ENCODE measurements around the gene SNF8.

Gene SNF8

DNA sequence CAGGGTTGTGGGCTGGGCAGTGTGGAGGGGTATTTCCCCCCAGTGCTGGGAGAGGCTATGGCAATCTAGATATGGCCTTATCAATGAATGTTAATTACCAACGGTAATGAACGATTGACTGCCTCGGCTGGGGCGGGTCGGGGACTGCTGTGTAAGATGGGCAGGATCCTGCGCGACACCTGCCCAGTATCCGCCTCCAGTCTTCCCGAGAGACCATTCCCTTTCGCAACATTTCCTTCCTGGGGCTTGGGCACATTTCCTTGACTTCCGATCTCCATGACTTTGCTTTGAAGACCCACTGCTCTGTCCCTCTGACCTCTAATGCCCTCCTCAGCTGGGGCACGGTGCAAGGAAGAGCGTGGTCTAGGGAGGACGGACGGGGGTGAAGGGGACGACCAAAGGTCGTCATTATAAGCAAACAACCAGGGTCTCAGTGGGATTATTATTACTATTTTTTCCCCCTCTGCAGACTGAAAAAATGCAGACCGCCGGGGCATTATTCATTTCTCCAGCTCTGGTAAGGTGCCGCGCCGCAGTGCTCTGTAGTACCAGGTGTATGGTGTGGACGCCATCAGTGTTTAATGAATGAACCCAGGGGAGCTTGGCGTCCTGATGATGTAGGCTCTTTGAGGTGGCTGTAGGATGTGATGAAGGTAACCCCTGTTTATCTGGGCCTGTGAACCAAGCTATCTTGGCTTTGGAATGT lies 51.5 kb downstream of the SNF8 start:
- DNase-seq (ENCODE audit: low read depth in 1 of 2, low spot score in 1 of 2) = no peak

DNA sequence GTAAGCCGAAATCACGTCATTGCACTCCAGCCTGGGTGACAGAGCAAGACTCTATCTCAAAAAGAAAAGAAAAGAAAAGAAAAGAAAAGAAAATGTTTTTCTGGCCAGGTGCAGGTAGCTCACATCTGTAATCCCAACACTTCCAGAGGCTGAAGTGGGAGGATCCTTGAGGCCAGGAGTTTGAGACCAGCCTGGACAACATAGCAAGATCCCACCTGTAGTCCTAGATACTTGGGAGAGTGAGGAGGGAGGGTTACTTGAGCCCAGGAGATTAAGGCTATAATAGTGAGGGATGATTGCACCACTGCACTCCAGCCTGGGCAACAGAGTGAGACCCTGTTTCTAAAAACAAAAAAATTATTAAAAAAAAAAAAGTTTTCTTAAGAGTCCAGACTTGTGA lies 54.6 kb downstream of the SNF8 start:
- DNase-seq (ENCODE audit: low read depth in 1 of 2, low spot score in 1 of 2) = no peak

DNA sequence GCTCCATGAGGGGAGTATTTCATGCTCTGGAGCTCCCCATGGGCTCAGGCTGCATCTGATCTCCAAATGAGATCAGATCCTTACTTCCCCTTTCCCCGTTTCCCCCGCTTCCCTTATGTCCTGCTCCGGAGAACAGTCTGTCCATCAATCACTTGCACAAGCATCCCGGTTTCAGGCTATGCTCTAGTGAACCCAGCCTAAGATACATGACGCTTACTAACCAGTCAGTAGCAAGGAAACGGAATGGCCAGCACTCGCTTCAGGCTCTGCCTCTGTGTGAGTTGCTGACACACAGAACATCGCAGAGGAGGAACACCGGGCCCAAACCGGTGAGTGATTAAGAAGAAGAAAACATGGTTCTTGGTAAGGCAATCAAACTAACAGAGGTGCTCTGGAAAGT lies 61.5 kb downstream of the SNF8 start:
- DNase-seq (ENCODE audit: low read depth in 1 of 2, low spot score in 1 of 2) = no peak

DNA sequence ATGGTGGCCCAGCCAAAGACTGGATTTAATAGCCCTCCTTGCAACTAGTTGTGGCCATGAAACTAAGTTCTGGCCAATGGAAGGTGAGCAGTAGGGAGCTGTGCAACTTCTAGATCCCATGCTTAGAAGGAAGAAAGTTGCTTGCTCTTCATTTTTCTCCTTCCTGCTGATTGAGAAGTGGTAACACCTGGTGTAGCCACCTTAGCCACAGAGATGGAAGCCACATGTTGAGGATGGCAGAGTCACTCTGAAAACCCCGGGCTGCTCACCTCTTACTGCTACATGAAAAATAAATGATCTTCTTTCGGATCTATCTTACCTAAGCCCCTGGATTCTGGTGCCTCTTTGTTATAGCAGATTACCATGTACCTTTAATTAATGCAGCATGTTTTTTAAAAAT lies 62.4 kb downstream of the SNF8 start:
- no peak for DNase-seq (ENCODE audit: low read depth in 1 of 2, low spot score in 1 of 2)
